H9 (cell line): ENCODE results near the gene TMEM132C. TPM values are rescaled to one million over a fixed set of nuclear protein-coding genes. Genes with fewer than 3 reads are reported as not detected.

Experiments used
- DNase-seq: peaks from one replicate; pipeline ENCODE4 v3.0.0-alpha.2; 2017
- H2AFZ ChIP-seq: one replicate; pipeline ENCODE4 v1.6.1; 2013; ENCODE audit warnings: mild to moderate bottlenecking, low read length, control low read depth, moderate library complexity
- H2AK5ac ChIP-seq: 2 replicates; pipeline ENCODE4 v1.6.1; 2013; ENCODE audit warnings: low read length, control low read depth, mixed read lengths; ENCODE audit not compliant: insufficient read length
- H2BK120ac ChIP-seq: one replicate; pipeline ENCODE4 v1.6.1; 2013; ENCODE audit warnings: low read depth, mild to moderate bottlenecking, low read length, control low read depth, inconsistent platforms; ENCODE audit not compliant: poor library complexity, severe bottlenecking
- H2BK12ac ChIP-seq: 2 replicates; pipeline ENCODE4 v1.6.1; 2013; ENCODE audit warnings: low read length, control low read depth, mixed read lengths, low read depth; ENCODE audit not compliant: insufficient read length
- H2BK15ac ChIP-seq: 2 replicates; pipeline ENCODE4 v1.6.1; 2013; ENCODE audit warnings: low read depth, low read length, control low read depth
- H2BK20ac ChIP-seq: one replicate; pipeline ENCODE4 v1.6.1; 2013; ENCODE audit warnings: low read depth, mild to moderate bottlenecking, low read length, control low read depth, inconsistent platforms; ENCODE audit not compliant: poor library complexity, severe bottlenecking
- H2BK5ac ChIP-seq: 2 replicates; pipeline ENCODE4 v1.6.1; 2013; ENCODE audit warnings: low read length, control low read depth, mixed read lengths; ENCODE audit not compliant: insufficient read length
- H3K14ac ChIP-seq: 2 replicates; pipeline ENCODE4 v1.6.1; 2013; ENCODE audit warnings: low read length, control low read depth; ENCODE audit not compliant: insufficient read depth
- H3K18ac ChIP-seq: 2 replicates; pipeline ENCODE4 v1.6.1; 2013; ENCODE audit warnings: low read depth, mild to moderate bottlenecking, mixed read lengths, low read length, control low read depth; ENCODE audit not compliant: insufficient read length
- H3K23ac ChIP-seq: 2 replicates; pipeline ENCODE4 v1.6.1; 2013; ENCODE audit warnings: low read length, control low read depth, mixed read lengths, low read depth; ENCODE audit not compliant: insufficient read length
- H3K23me2 ChIP-seq: 2 replicates; pipeline ENCODE4 v1.6.1; 2013; ENCODE audit warnings: low read depth, mild to moderate bottlenecking, mixed read lengths, low read length, control low read depth; ENCODE audit not compliant: insufficient read length, poor library complexity, severe bottlenecking
- H3K27ac ChIP-seq: 2 replicates; pipeline ENCODE4 v1.5.1; 2013; ENCODE audit warnings: low read length, control low read depth, mixed read lengths, low read depth; ENCODE audit not compliant: insufficient read length
- H3K27me3 ChIP-seq: 2 replicates; pipeline ENCODE4 v1.6.1; 2013; ENCODE audit warnings: low read length, control low read depth, inconsistent platforms; ENCODE audit not compliant: insufficient read depth
- H3K4ac ChIP-seq: 2 replicates; pipeline ENCODE4 v1.6.1; 2013; ENCODE audit warnings: low read depth, mild to moderate bottlenecking, control low read depth, inconsistent platforms, low read length, moderate library complexity
- H3K4me1 ChIP-seq: 2 replicates; pipeline ENCODE4 v1.6.1; 2013; ENCODE audit warnings: low read length, control low read depth, inconsistent platforms; ENCODE audit not compliant: insufficient read depth
- H3K4me2 ChIP-seq: 2 replicates; pipeline ENCODE4 v1.6.1; 2013; ENCODE audit warnings: low read length, control low read depth, mixed read lengths; ENCODE audit not compliant: insufficient read length, insufficient read depth
- H3K56ac ChIP-seq: 2 replicates; pipeline ENCODE4 v1.6.1; 2013; ENCODE audit warnings: low read depth, mild to moderate bottlenecking, mixed read lengths, low read length, control low read depth; ENCODE audit not compliant: insufficient read length
- H3K79me1 ChIP-seq: 2 replicates; pipeline ENCODE4 v1.6.1; 2013; ENCODE audit warnings: low read depth, mild to moderate bottlenecking, moderate library complexity, low read length, control low read depth, inconsistent platforms; ENCODE audit not compliant: insufficient read depth, poor library complexity, severe bottlenecking
- H3K79me2 ChIP-seq: 2 replicates; pipeline ENCODE4 v1.6.1; 2013; ENCODE audit warnings: low read length, control low read depth, inconsistent platforms; ENCODE audit not compliant: insufficient read depth
- H3K9ac ChIP-seq: 2 replicates; pipeline ENCODE4 v1.6.1; 2013; ENCODE audit warnings: low read length, control low read depth, mixed read lengths; ENCODE audit not compliant: insufficient read length; ENCODE audit errors: extremely low read depth
- H3K9me3 ChIP-seq: one replicate; pipeline ENCODE4 v1.6.1; 2013; ENCODE audit warnings: low read depth, low read length, inconsistent platforms; ENCODE audit not compliant: control insufficient read depth
- H3T11ph ChIP-seq: one replicate; pipeline ENCODE4 v1.6.1; 2013; ENCODE audit warnings: mild to moderate bottlenecking, low read length, control low read depth, inconsistent platforms
- H4K20me1 ChIP-seq: one replicate; pipeline ENCODE4 v1.6.1; 2013; ENCODE audit not compliant: control insufficient read depth, insufficient read length, insufficient read depth
- H4K5ac ChIP-seq: 2 replicates; pipeline ENCODE4 v1.6.1; 2013; ENCODE audit warnings: low read depth, mild to moderate bottlenecking, mixed read lengths, low read length, control low read depth; ENCODE audit not compliant: insufficient read length
- H4K8ac ChIP-seq: replicated peaks from 2 replicates; pipeline ENCODE4 v1.6.1; 2013; ENCODE audit warnings: low read length, control low read depth, mixed read lengths, low read depth; ENCODE audit not compliant: insufficient read length
- H4K91ac ChIP-seq: 2 replicates; pipeline ENCODE4 v1.6.1; 2013; ENCODE audit warnings: low read depth, mild to moderate bottlenecking, moderate library complexity, mixed read lengths, low read length, control low read depth; ENCODE audit not compliant: insufficient read length
- H3K27ac Mint-ChIP-seq, 3 experiments: 2 replicates in 2 of 3; 3 replicates in 1 of 3; pipeline ENCODE4 v1.8.0; 2020 to 2021; ENCODE audit warnings: mixed read lengths in 3 of 3, mild to moderate bottlenecking in 1 of 3, moderate library complexity in 1 of 3
- H3K27me3 Mint-ChIP-seq: 2 replicates; pipeline ENCODE4 v1.8.0; 2021; ENCODE audit warnings: low read depth, mild to moderate bottlenecking, moderate library complexity, mixed read lengths
- H3K36me3 Mint-ChIP-seq, 3 experiments: 2 replicates in 2 of 3; 3 replicates in 1 of 3; pipeline ENCODE4 v1.8.0; 2020 to 2021; ENCODE audit warnings: low read depth in 3 of 3, mixed read lengths in 3 of 3; ENCODE audit not compliant: insufficient read depth in 1 of 3
- H3K4me1 Mint-ChIP-seq, 2 experiments: 2 replicates each; pipeline ENCODE4 v1.8.0; 2020; ENCODE audit warnings: mixed read lengths in 2 of 2
- H3K4me3 Mint-ChIP-seq, 2 experiments: 2 replicates in 1 of 2; 3 replicates in 1 of 2; pipeline ENCODE4 v1.8.0; 2020 to 2021; ENCODE audit warnings: mild to moderate bottlenecking in 2 of 2, mixed read lengths in 2 of 2, moderate library complexity in 1 of 2
- H3K9me3 Mint-ChIP-seq, 2 experiments: 2 replicates in 1 of 2; 3 replicates in 1 of 2; pipeline ENCODE4 v1.8.0; 2020; ENCODE audit warnings: mild to moderate bottlenecking in 2 of 2, mixed read lengths in 2 of 2, moderate library complexity in 1 of 2
- CTCF ChIP-seq: fragments of 200-600 bp; sonication (generic); conservative IDR thresholded peaks from 3 replicates; pipeline ENCODE4 v1.8.0; 2021; ENCODE audit warnings: antibody characterized with exemption, mild to moderate bottlenecking
- WGBS: extraction: QIAGEN DNeasy Blood & Tissue Kit; methylation state at CpG from one replicate; pipeline ENCODE4 v1.1.7; 2013; ENCODE audit warnings: missing lambda C conversion rate, low lambda C conversion rate, mixed read lengths; ENCODE audit not compliant: insufficient read length; ENCODE audit errors: extremely low coverage; 5-methylcytosine and 5-hydroxymethylcytosine counted together
- total RNA-seq: library from RNA; stranded (reverse); gene quantifications from 2 replicates; pipeline ENCODE4 v1.2.1, GENCODE V29; 2021

Gene TMEM132C
- total RNA-seq, 1 experiment from 2014 or later, result 0.22 TPM

- Histone ChIP-seq H2AFZ (no peak overlapping the region), H2BK120ac (no peak overlapping the region), H3K27ac (no peak overlapping the region), H3K23me2 (no peaks in the 10 kb centered on the region), H2AK5ac (no peak overlapping the region), H3K9ac (no peak overlapping the region), H4K91ac (no peak overlapping the region), H4K5ac (no peak overlapping the region), H3K56ac (no peak overlapping the region), H2BK12ac (no peak overlapping the region), H3K4me1 (no peaks in the 10 kb centered on the region), H3T11ph (no peak overlapping the region), H3K23ac (no peak overlapping the region), H2BK20ac (no peak overlapping the region), H2BK15ac (no peak overlapping the region), H3K79me1 (no peaks in the 10 kb centered on the region), H4K8ac (no peak overlapping the region), H3K18ac (no peak overlapping the region), H3K9me3 (no peaks in the 10 kb centered on the region), H3K27me3 (no peaks in the 10 kb centered on the region), H3K4ac (no peak overlapping the region), H4K20me1 (no peaks in the 10 kb centered on the region), H3K14ac (no peak overlapping the region), H3K4me2 (no peak overlapping the region), H2BK5ac (no peak overlapping the region), H3K79me2 (no peaks in the 10 kb centered on the region)
- Mint-ChIP-seq H3K4me3 (no peak overlapping the region), H3K27ac (no peak overlapping the region), H3K9me3 (peaks cover 3 to 7% of the 10 kb centered on the region in 2 experiments; a peak in 4 of 5 replicates), H3K27me3 (peaks cover 27% of the 10 kb centered on the region), H3K36me3 (peaks cover 0 to 3% (median 2%) of the 10 kb centered on the region in 3 experiments; a peak in 3 of 7 replicates), H3K4me1 (peaks cover 0 to 2% of the 10 kb centered on the region in 2 experiments; a peak in 1 of 4 replicates)
- no CpG with 5 or more reads among the region's 1 CpG for whole genome bisulfite sequencing
- no peak for TF ChIP-seq CTCF
- no peak for DNase-seq
Observed at GRCh38 chr12:128537668-128538067, 270.7 kb downstream of the TMEM132C start.
